GM21367 (cell line): ENCODE results near the gene SLC38A2.

Source experiments
- ATAC-seq: cut with Tn5 transposase; IDR thresholded peaks from one replicate; pipeline ENCODE4 v1.9.1; 2021; ENCODE audit not compliant: unreplicated experiment

SLC38A2 gene

GRCh38 chr12:46362895-46363581 lies 9.5 kb downstream of the SLC38A2 start:
- no peak for ATAC-seq

GRCh38 chr12:46361667-46362034 lies 10.9 kb downstream of the SLC38A2 start:
- no peak for ATAC-seq

- peak; percentile 64 for ATAC-seq
Observed at GRCh38 chr12:46360908-46361666, 11.5 kb downstream of the SLC38A2 start.

GRCh38 chr12:46360370-46360769 lies 12.2 kb downstream of the SLC38A2 start:
- ATAC-seq, result no peak

GRCh38 chr12:46359667-46360280 lies 12.8 kb downstream of the SLC38A2 start:
- no peak for ATAC-seq

GRCh38 chr12:46358791-46359666 lies 13.5 kb downstream of the SLC38A2 start:
- ATAC-seq, result no peak

- ATAC-seq, result no peak
Observed at GRCh38 chr12:46358325-46358700, 14.3 kb downstream of the SLC38A2 start.

- no peak for ATAC-seq
Observed at GRCh38 chr12:46357438-46358324, 14.9 kb downstream of the SLC38A2 start.

- ATAC-seq, result no peak
Observed at GRCh38 chr12:46356655-46357437, 15.7 kb downstream of the SLC38A2 start.

GRCh38 chr12:46354802-46355199 lies 17.8 kb downstream of the SLC38A2 start:
- no peak for ATAC-seq

GRCh38 chr12:46354111-46354801 lies 18.3 kb downstream of the SLC38A2 start:
- ATAC-seq, result no peak

- ATAC-seq, result no peak
Observed at GRCh38 chr12:46351886-46352650, 20.5 kb downstream of the SLC38A2 start.

- no peak for ATAC-seq
Observed at GRCh38 chr12:46351138-46351537, 21.4 kb downstream of the SLC38A2 start.

GRCh38 chr12:46349253-46349652 lies 23.3 kb downstream of the SLC38A2 start:
- no peak for ATAC-seq

- no peak for ATAC-seq
Observed at GRCh38 chr12:46343118-46343852, 29.3 kb downstream of the SLC38A2 start.

GRCh38 chr12:46342562-46343033 lies 30.0 kb downstream of the SLC38A2 start:
- ATAC-seq, result no peak

GRCh38 chr12:46339051-46339450 lies 33.5 kb downstream of the SLC38A2 start:
- ATAC-seq, result no peak
